ENCODE results near the gene WFDC2. TPM values are rescaled to one million over a fixed set of nuclear protein-coding genes. Genes with fewer than 3 reads are reported as not detected.

WFDC2 gene
- total RNA-seq, 2 experiments from 2014 or later: 1.3 TPM

Small RNAs within 50 kb of the gene (microRNA-seq; reads per million reads assigned to microRNA genes)
- 1.8 reads per million for gene MIR6812 (ENCODE audit: borderline microRNAs expressed, borderline replicate concordance)

Other genes with a start within 250 kb of the WFDC2 start
- gene SEMG2, start 248.4 kb upstream of the WFDC2 start, total RNA-seq: not detected
- not detected for gene SLPI, start 215.2 kb upstream of the WFDC2 start, total RNA-seq
- not detected for gene RBPJL, start 162.9 kb upstream of the WFDC2 start, total RNA-seq
- 1 to 10 TPM in 1 of 2 experiments, under 1 TPM in 1; 0.74 to 1.2 TPM for gene MATN4, start 161.5 kb upstream of the WFDC2 start, total RNA-seq
- gene SDC4, start 121.3 kb upstream of the WFDC2 start, total RNA-seq: 10 to 100 TPM; 21.1 to 22.0 TPM
- 10 to 100 TPM; 19.6 to 20.7 TPM for gene SYS1, start 106.6 kb upstream of the WFDC2 start, total RNA-seq
- under 1 TPM in 1 of 2 experiments, not detected in 1; 0.29 TPM for gene TP53TG5, start 91.4 kb upstream of the WFDC2 start, total RNA-seq
- 10 to 100 TPM; 13.8 to 15.5 TPM for gene DBNDD2, start 61.5 kb upstream of the WFDC2 start, total RNA-seq
- 10 to 100 TPM; 43.7 to 47.7 TPM for gene PIGT, start 53.6 kb upstream of the WFDC2 start, total RNA-seq
- not detected for gene SPINT3, start 45.9 kb downstream of the WFDC2 start, total RNA-seq
- not detected for gene WFDC6, start 69.7 kb downstream of the WFDC2 start, total RNA-seq
- not detected for gene EPPIN, start 77.6 kb downstream of the WFDC2 start, total RNA-seq
- not detected for gene WFDC8, start 109.5 kb downstream of the WFDC2 start, total RNA-seq
- gene WFDC10A, start 160.0 kb downstream of the WFDC2 start, total RNA-seq: not detected
- gene WFDC9, start 161.5 kb downstream of the WFDC2 start, total RNA-seq: not detected
- gene WFDC11, start 200.5 kb downstream of the WFDC2 start, total RNA-seq: not detected
- gene WFDC13, start 232.3 kb downstream of the WFDC2 start, total RNA-seq: not detected
- gene WFDC10B, start 235.3 kb downstream of the WFDC2 start, total RNA-seq: not detected

Data from activated CD8-positive, alpha-beta T cell treated with anti-CD3 and anti-CD28 coated beads for 36 hours (primary cell).